Measurements from ENCODE around the gene CORIN.

The CORIN gene

GRCh38 chr4:47804598-47804997, 33.3 kb downstream of the CORIN start:
- no peak overlapping the region for H3K9ac ChIP-seq (ENCODE audit: low read length)
- TF ChIP-seq CTCF (IDR thresholded peaks at IDR 0.05; ENCODE audit: low read depth, low read length), result no peak
- no peak for TF ChIP-seq EZH2phosphoT487 (IDR thresholded peaks at IDR 0.05; ENCODE audit: low read depth)
- no peaks in the 10 kb centered on the region for H3K36me3 ChIP-seq (replicated peaks; ENCODE audit: low read depth, low read length)
- H2AFZ ChIP-seq (ENCODE audit: low read depth, low read length), result no peak overlapping the region
- no peaks in the 10 kb centered on the region for H3K79me2 ChIP-seq (ENCODE audit: low read length)
- H4K20me1 ChIP-seq (ENCODE audit: insufficient read depth, low read length), result no peaks in the 10 kb centered on the region
- no peak overlapping the region for H3K27ac ChIP-seq (ENCODE audit: low read length)
- no peaks in the 10 kb centered on the region for H3K27me3 ChIP-seq (ENCODE audit: low read depth, low read length)
- H3K9me3 ChIP-seq (ENCODE audit: insufficient read depth, low read length), result no peaks in the 10 kb centered on the region
- H3K4me3 ChIP-seq (ENCODE audit: low read length), result no peak overlapping the region
- H3K4me1 ChIP-seq (ENCODE audit: low read length), result no peaks in the 10 kb centered on the region
- H3K4me2 ChIP-seq (ENCODE audit: low read length), result no peak overlapping the region

- Histone ChIP-seq H3K27me3 (ENCODE audit: low read depth, low read length) (no peaks in the 10 kb centered on the region), H3K4me3 (ENCODE audit: low read length) (no peak overlapping the region), H3K36me3 (replicated peaks; ENCODE audit: low read depth, low read length) (no peaks in the 10 kb centered on the region), H3K9ac (ENCODE audit: low read length) (no peak overlapping the region), H3K79me2 (ENCODE audit: low read length) (no peaks in the 10 kb centered on the region), H3K27ac (ENCODE audit: low read length) (no peak overlapping the region), H3K4me2 (ENCODE audit: low read length) (no peak overlapping the region), H3K9me3 (ENCODE audit: insufficient read depth, low read length) (no peaks in the 10 kb centered on the region), H3K4me1 (ENCODE audit: low read length) (no peaks in the 10 kb centered on the region), H4K20me1 (ENCODE audit: insufficient read depth, low read length) (no peaks in the 10 kb centered on the region), H2AFZ (ENCODE audit: low read depth, low read length) (no peak overlapping the region)
- TF ChIP-seq EZH2phosphoT487 (IDR thresholded peaks at IDR 0.05; ENCODE audit: low read depth) (no peak), CTCF (IDR thresholded peaks at IDR 0.05; ENCODE audit: low read depth, low read length) (no peak)
Observed at GRCh38 chr4:47801481-47802002, 36.3 kb downstream of the CORIN start.

- Histone ChIP-seq H3K4me2 (ENCODE audit: low read length) (no peak overlapping the region), H3K79me2 (ENCODE audit: low read length) (no peaks in the 10 kb centered on the region), H3K9ac (ENCODE audit: low read length) (no peak overlapping the region), H3K36me3 (replicated peaks; ENCODE audit: low read depth, low read length) (no peaks in the 10 kb centered on the region), H3K4me1 (ENCODE audit: low read length) (no peaks in the 10 kb centered on the region), H4K20me1 (ENCODE audit: insufficient read depth, low read length) (no peaks in the 10 kb centered on the region), H3K4me3 (ENCODE audit: low read length) (no peak overlapping the region), H3K27ac (ENCODE audit: low read length) (no peak overlapping the region), H3K27me3 (ENCODE audit: low read depth, low read length) (no peaks in the 10 kb centered on the region), H3K9me3 (ENCODE audit: insufficient read depth, low read length) (no peaks in the 10 kb centered on the region), H2AFZ (ENCODE audit: low read depth, low read length) (no peak overlapping the region)
- TF ChIP-seq EZH2phosphoT487 (IDR thresholded peaks at IDR 0.05; ENCODE audit: low read depth) (no peak), CTCF (IDR thresholded peaks at IDR 0.05; ENCODE audit: low read depth, low read length) (no peak)
Observed at GRCh38 chr4:47798165-47798564, 39.7 kb downstream of the CORIN start.

- H3K27me3 ChIP-seq (ENCODE audit: low read depth, low read length), result no peaks in the 10 kb centered on the region
- H4K20me1 ChIP-seq (ENCODE audit: insufficient read depth, low read length), result no peaks in the 10 kb centered on the region
- no peak overlapping the region for H3K9ac ChIP-seq (ENCODE audit: low read length)
- no peaks in the 10 kb centered on the region for H3K79me2 ChIP-seq (ENCODE audit: low read length)
- H3K36me3 ChIP-seq (replicated peaks; ENCODE audit: low read depth, low read length), result no peaks in the 10 kb centered on the region
- peak overlapping the region; percentile 23 for H3K4me2 ChIP-seq (ENCODE audit: low read length)
- H3K9me3 ChIP-seq (ENCODE audit: insufficient read depth, low read length), result no peaks in the 10 kb centered on the region
- no peak overlapping the region for H2AFZ ChIP-seq (ENCODE audit: low read depth, low read length)
- no peak overlapping the region for H3K4me3 ChIP-seq (ENCODE audit: low read length)
- H3K4me1 ChIP-seq (ENCODE audit: low read length), result peaks cover 15% of the 10 kb centered on the region
- TF ChIP-seq EZH2phosphoT487 (IDR thresholded peaks at IDR 0.05; ENCODE audit: low read depth) (no peak), CTCF (IDR thresholded peaks at IDR 0.05; ENCODE audit: low read depth, low read length) (no peak)
- H3K27ac ChIP-seq (ENCODE audit: low read length), result no peak overlapping the region
Observed at GRCh38 chr4:47791965-47792364, 45.9 kb downstream of the CORIN start.
